IPS-20b (cell line): ENCODE data around the gene ZC3H18.

Source experiments
- H3K27ac ChIP-seq: one replicate; pipeline ENCODE4 v1.5.1; 2013; ENCODE audit warnings: low read length
- H3K27me3 ChIP-seq: 2 replicates; pipeline ENCODE4 v1.6.1; 2013; ENCODE audit warnings: mild to moderate bottlenecking, low read length, inconsistent platforms; ENCODE audit not compliant: insufficient read depth
- H3K36me3 ChIP-seq: 2 replicates; pipeline ENCODE4 v1.6.1; 2013; ENCODE audit warnings: low read depth, mild to moderate bottlenecking, inconsistent platforms, low read length, moderate library complexity; ENCODE audit not compliant: insufficient read depth
- H3K4me1 ChIP-seq: 2 replicates; pipeline ENCODE4 v1.6.1; 2013; ENCODE audit warnings: mild to moderate bottlenecking, control low read depth, inconsistent platforms, low read length, moderate library complexity; ENCODE audit not compliant: insufficient read depth
- H3K4me3 ChIP-seq: 2 replicates; pipeline ENCODE4 v1.5.1; 2013; ENCODE audit warnings: mild to moderate bottlenecking, low read length, inconsistent platforms
- H3K9ac ChIP-seq: 2 replicates; pipeline ENCODE4 v1.6.1; 2013; ENCODE audit warnings: low read depth, mild to moderate bottlenecking, inconsistent platforms, low read length, moderate library complexity
- H3K9me3 ChIP-seq: 2 replicates; pipeline ENCODE4 v1.6.1; 2013; ENCODE audit warnings: mild to moderate bottlenecking, low read depth, low read length, inconsistent platforms; ENCODE audit not compliant: insufficient read depth

ZC3H18 gene

GRCh38 chr16:88593061-88593460 is 22.9 kb downstream of the ZC3H18 start:
- Histone ChIP-seq H3K36me3 (peaks cover 53% of the 10 kb centered on the region), H3K4me3 (no peak overlapping the region), H3K27me3 (no peaks in the 10 kb centered on the region), H3K9me3 (no peaks in the 10 kb centered on the region), H3K9ac (no peak overlapping the region), H3K27ac (no peak overlapping the region), H3K4me1 (no peaks in the 10 kb centered on the region)

- Histone ChIP-seq H3K4me1 (no peaks in the 10 kb centered on the region), H3K27me3 (no peaks in the 10 kb centered on the region), H3K27ac (no peak overlapping the region), H3K36me3 (peaks cover 53% of the 10 kb centered on the region), H3K9me3 (no peaks in the 10 kb centered on the region), H3K4me3 (no peak overlapping the region), H3K9ac (no peak overlapping the region)
These were observed 23.3 kb downstream of the ZC3H18 start for GRCh38 chr16:88593489-88593888.

GRCh38 chr16:88593910-88594309 is 23.7 kb downstream of the ZC3H18 start:
- peaks cover 53% of the 10 kb centered on the region for H3K36me3 ChIP-seq
- H3K27me3 ChIP-seq, result no peaks in the 10 kb centered on the region
- no peak overlapping the region for H3K27ac ChIP-seq
- H3K4me3 ChIP-seq, result no peak overlapping the region
- H3K4me1 ChIP-seq, result no peaks in the 10 kb centered on the region
- no peak overlapping the region for H3K9ac ChIP-seq
- H3K9me3 ChIP-seq, result no peaks in the 10 kb centered on the region

GRCh38 chr16:88595101-88595500 is 24.9 kb downstream of the ZC3H18 start:
- H3K9ac ChIP-seq, result no peak overlapping the region
- H3K4me3 ChIP-seq, result no peak overlapping the region
- no peak overlapping the region for H3K27ac ChIP-seq
- no peaks in the 10 kb centered on the region for H3K4me1 ChIP-seq
- peaks cover 53% of the 10 kb centered on the region for H3K36me3 ChIP-seq
- H3K9me3 ChIP-seq, result no peaks in the 10 kb centered on the region
- H3K27me3 ChIP-seq, result no peaks in the 10 kb centered on the region

GRCh38 chr16:88595921-88596320 is 25.7 kb downstream of the ZC3H18 start:
- Histone ChIP-seq H3K9ac (no peak overlapping the region), H3K4me1 (peaks cover 2% of the 10 kb centered on the region; the same call in 1 of the 2 replicates), H3K27me3 (no peaks in the 10 kb centered on the region), H3K27ac (no peak overlapping the region), H3K4me3 (no peak overlapping the region), H3K36me3 (peaks cover 55% of the 10 kb centered on the region), H3K9me3 (no peaks in the 10 kb centered on the region)

GRCh38 chr16:88596483-88596882 is 26.3 kb downstream of the ZC3H18 start:
- peaks cover 60% of the 10 kb centered on the region for H3K36me3 ChIP-seq

GRCh38 chr16:88597856-88598491 is 27.8 kb downstream of the ZC3H18 start:
- Histone ChIP-seq H3K36me3 (peaks cover 63% of the 10 kb centered on the region), H3K4me1 (peaks cover 2% of the 10 kb centered on the region; the same call in 1 of the 2 replicates)

More at GRCh38 chr16:88596483-88596882, 26.3 kb downstream of the ZC3H18 start:
- Histone ChIP-seq H3K9ac (no peak overlapping the region), H3K27ac (no peak overlapping the region), H3K4me1 (peaks cover 2% of the 10 kb centered on the region; the same call in 1 of the 2 replicates), H3K4me3 (no peak overlapping the region), H3K27me3 (no peaks in the 10 kb centered on the region), H3K9me3 (no peaks in the 10 kb centered on the region)

GRCh38 chr16:88599092-88599733 is 29.0 kb downstream of the ZC3H18 start:
- H3K9ac ChIP-seq, result no peak overlapping the region

More at GRCh38 chr16:88597856-88598491, 27.8 kb downstream of the ZC3H18 start:
- no peaks in the 10 kb centered on the region for H3K9me3 ChIP-seq
- no peaks in the 10 kb centered on the region for H3K27me3 ChIP-seq
- H3K27ac ChIP-seq, result no peak overlapping the region
- H3K4me3 ChIP-seq, result no peak overlapping the region
- no peak overlapping the region for H3K9ac ChIP-seq

GRCh38 chr16:88599825-88600538 is 29.8 kb downstream of the ZC3H18 start:
- peaks cover 2% of the 10 kb centered on the region; the same call in 1 of the 2 replicates for H3K4me1 ChIP-seq
- H3K9ac ChIP-seq, result no peak overlapping the region
- H3K9me3 ChIP-seq, result no peaks in the 10 kb centered on the region
- H3K27me3 ChIP-seq, result no peaks in the 10 kb centered on the region
- H3K4me3 ChIP-seq, result no peak overlapping the region
- peaks cover 60% of the 10 kb centered on the region for H3K36me3 ChIP-seq
- H3K27ac ChIP-seq, result no peak overlapping the region

More at GRCh38 chr16:88599092-88599733, 29.0 kb downstream of the ZC3H18 start:
- H3K36me3 ChIP-seq, result peaks cover 54% of the 10 kb centered on the region
- H3K27ac ChIP-seq, result no peak overlapping the region
- peaks cover 2% of the 10 kb centered on the region; the same call in 1 of the 2 replicates for H3K4me1 ChIP-seq
- no peaks in the 10 kb centered on the region for H3K9me3 ChIP-seq
- H3K27me3 ChIP-seq, result no peaks in the 10 kb centered on the region
- H3K4me3 ChIP-seq, result no peak overlapping the region

GRCh38 chr16:88600539-88600896 is 30.3 kb downstream of the ZC3H18 start:
- H3K9ac ChIP-seq, result no peak overlapping the region
- peaks cover 65% of the 10 kb centered on the region for H3K36me3 ChIP-seq
- no peak overlapping the region for H3K4me3 ChIP-seq
- H3K9me3 ChIP-seq, result no peaks in the 10 kb centered on the region
- peaks cover 2% of the 10 kb centered on the region; the same call in 1 of the 2 replicates for H3K4me1 ChIP-seq
- H3K27ac ChIP-seq, result no peak overlapping the region
- no peaks in the 10 kb centered on the region for H3K27me3 ChIP-seq

- H3K36me3 ChIP-seq, result peaks cover 75% of the 10 kb centered on the region
- no peaks in the 10 kb centered on the region for H3K9me3 ChIP-seq
- H3K4me1 ChIP-seq, result peaks cover 2% of the 10 kb centered on the region; the same call in 1 of the 2 replicates
- no peaks in the 10 kb centered on the region for H3K27me3 ChIP-seq
- H3K9ac ChIP-seq, result no peak overlapping the region
- no peak overlapping the region for H3K4me3 ChIP-seq
- H3K27ac ChIP-seq, result no peak overlapping the region
These were observed 31.3 kb downstream of the ZC3H18 start for GRCh38 chr16:88601313-88602036.
